ENCODE measurements around the gene ADAMTSL3.
"Not testable (repeated sequence)": the region's sequence is repeated elsewhere in the genome, so short reads cannot be mapped to it uniquely, and the experiment has no call there.

The ADAMTSL3 gene

DNA sequence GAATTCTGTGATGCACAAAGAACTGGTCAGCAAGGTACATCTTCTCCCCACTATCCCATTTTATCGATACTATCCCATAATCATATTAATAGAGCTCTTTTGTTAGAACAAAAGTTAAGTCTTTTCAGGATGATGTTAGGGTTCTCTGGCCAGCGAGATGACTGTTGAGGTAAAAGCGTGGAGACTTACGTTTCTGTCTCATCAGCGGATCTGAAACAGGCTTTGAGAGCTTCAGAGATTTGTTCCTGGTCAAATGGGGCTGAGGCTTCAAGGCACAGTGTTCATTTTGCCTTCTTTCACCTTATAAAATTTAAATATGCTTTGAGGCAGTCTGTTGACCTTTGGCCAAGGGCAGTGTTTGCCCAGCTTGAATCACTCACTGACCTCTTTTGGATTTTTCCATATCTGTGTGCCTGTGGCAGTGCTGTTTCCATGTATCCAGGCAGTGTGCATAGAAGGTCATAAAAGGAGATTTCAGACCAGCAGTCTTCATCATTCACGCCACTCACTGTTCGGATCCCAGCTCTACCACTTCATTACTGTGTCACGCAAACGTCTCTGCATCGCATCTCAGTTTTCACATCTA lies 3.1 kb downstream of the ADAMTSL3 start:
- DNase-seq, result no peak

DNA sequence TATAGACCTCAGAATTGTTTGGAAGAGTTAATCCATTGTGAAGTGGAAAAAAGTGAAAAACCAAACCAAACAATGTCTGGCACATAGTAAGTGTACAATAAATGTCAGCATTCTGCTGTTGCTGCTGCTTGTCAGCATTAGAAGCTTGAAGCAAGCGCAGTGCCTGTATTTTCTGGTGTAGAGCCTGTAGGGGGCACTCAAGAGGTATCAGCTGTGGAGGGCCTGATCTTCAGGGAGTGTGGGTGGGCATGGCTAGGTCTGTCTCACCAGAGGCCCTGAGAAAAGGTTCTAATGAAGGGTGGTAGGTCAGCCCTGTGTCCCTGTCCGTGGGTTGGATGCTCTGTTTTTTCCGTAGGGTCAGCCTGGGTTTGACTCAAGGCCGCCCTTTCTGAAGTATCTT lies 3.6 kb downstream of the ADAMTSL3 start:
- DNase-seq, result no peak

DNA sequence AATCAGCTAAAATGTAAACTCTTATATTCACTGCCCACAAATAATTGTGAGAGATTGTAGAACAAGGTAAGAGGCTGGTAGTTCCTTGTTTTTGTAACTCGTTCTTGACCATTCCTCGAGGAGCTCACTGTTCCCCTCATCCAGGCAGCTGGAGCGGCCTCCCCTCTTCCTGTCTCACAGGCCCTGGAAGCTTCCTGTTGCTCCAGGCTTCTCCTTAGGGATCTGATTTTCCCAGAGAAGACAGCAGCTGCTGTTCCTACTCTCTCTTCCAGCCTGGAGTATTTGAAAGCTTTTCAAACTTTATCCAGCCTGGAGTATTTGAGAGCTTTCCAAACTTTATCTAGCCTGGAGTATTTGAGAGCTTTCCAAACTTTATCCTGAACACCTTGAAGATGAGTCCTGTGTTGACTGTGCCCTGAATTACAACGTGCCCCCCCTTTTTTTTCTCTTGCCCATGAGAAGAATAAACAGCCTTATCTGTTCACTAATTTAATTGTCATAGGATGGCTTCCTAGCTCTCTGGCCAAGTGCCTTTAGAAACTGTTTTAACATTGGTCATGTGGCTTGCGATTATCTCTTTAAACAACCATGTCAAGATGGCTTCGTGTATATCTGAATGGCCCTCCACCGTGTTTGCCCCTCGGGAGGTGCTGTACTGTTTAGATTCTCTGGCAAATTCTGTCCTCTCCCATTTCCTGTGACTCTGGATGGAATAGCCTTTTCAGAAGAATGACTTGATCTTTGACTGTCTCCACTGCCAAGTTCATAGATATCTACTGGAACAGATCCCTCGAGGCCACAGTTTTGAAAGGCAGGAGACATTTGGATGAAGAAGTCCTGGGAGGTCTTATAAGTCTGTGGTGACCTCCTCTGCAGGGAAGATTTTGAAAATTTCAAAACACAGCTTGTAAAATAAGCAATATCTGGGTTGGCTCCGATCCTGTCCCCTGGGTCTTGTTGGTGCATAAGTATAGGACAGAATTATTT lies 4.8 kb downstream of the ADAMTSL3 start:
- DNase-seq, result no peak

DNA sequence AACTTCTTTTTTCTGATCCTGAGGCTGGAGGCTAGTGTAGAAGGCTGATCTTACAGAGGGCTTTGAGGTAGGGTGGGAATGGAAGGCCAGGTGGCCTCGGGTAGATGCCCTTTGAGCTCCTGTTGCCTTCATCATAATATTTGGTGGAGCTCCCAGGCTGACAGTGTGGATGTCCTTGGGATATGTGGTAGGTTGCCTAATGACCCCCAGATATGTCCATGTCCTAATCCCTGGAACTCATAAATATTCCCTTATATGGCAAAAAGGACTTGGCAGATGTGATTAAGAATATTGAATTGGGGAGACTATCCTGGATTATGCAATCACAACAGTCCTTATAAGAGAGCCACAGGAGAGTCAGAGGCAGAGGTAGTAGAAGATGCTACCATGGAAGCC lies 5.5 kb downstream of the ADAMTSL3 start:
- DNase-seq, result no peak

DNA sequence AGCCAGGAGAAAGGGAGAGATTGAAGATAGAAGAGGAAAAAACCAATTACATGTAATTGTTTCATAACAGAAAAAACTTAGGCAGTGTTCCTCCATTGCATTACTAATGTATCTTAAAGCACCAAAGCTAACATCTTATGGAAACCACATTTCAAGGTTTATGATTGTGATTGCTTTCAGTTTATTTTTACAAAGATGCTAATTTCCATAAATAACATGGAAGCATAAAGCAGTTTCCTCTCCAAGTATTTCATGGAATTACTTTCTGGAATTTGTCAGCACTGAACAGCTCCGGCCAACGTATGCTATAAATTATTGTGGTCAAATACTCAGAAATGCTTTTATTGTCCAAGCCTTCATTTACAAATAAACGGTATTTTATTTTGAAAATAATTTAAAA lies 11.6 kb downstream of the ADAMTSL3 start:
- DNase-seq, result no peak

DNA sequence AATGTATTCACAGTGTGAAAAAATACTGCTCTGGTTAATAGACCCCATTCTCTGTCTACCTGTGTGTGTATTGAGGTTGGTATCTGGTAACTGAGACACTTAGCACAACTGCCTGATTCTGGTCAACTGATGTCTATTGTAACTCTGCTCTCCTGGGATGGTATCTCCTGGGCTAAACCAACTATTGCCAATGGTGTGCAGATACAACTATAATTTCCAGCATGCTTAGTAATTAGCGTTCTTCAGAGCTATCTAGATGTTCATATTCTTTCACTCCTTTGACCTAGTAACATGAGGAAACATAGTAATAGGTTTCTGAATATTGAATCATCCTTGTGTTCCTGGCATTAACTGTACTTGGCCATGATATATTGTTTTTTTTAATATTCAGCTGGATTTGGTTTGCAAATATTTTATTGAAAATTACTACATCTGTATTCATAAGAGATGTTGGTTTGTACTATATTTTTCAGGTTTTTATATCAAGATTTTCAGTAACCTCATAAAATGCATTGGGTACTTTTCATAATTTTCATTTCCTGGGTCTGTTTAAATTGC lies 16.8 kb downstream of the ADAMTSL3 start:
- DNase-seq, result no peak

DNA sequence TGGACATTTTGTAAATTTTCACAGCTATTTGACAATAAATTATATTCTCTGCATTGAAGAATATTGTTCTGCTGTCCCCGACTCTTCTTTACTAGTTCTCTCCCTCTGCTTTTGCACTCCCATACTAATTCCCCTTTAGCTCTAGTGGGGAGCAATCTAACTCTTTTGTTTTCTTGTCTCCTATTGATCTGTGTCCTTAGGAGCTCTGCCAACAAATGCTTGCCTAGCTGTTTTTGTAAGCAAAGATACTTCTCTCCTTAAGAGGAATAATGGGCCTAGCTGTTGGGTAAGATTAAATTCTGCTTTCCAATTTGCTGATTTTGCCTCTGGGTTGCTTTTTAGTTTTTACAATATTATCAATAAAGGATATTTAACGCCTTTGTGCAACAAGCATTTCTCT lies 17.7 kb downstream of the ADAMTSL3 start:
- no peak for DNase-seq

DNA sequence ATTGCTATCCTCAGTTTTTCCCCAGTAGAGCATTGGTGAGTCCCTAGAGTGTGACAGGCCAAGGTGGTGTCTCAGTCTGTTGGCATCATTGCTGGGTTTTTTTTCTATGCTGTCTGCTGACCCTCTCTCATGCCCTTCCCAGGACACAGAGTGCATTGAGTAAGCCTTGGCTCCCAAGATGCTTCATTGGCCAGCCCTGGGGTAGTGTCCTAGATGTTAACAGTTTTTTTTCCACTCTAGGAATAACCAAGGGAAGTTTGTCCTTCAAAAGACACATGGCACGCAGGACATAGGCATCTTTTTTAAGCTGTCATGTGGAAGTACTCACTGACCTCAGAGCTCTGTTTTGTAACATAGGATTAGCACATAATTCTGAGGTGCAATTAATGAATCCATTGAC lies 19.5 kb downstream of the ADAMTSL3 start:
- DNase-seq, result no peak

DNA sequence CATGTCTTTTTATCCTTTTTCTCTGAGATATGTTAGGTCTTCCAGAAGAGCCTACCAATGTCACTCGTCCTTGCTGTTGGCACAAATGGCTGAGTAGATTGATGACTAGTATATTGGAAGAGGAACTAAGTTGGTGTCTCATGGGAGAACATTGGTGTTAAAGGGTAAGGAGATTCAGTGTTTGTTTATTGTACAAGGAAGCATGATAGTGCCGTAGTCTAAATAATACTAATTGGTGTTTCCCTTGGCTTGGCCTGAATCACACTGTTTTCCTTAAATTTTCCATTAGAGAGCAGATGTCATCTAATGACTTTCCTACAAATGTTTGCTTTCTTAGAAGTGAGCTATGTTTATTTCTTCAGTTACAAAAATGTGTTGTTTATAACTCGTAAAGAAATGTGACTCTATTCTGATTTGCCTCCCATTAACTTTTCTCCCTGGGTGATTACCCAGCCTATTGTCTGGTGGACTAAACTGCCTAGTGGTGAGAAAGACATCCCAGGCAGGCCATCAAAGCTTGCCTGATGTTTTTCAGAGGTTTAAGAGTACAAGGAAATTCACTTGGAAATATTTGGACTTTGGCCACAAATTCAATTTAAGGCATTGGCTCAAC lies 28.7 kb downstream of the ADAMTSL3 start:
- DNase-seq, result no peak

DNA sequence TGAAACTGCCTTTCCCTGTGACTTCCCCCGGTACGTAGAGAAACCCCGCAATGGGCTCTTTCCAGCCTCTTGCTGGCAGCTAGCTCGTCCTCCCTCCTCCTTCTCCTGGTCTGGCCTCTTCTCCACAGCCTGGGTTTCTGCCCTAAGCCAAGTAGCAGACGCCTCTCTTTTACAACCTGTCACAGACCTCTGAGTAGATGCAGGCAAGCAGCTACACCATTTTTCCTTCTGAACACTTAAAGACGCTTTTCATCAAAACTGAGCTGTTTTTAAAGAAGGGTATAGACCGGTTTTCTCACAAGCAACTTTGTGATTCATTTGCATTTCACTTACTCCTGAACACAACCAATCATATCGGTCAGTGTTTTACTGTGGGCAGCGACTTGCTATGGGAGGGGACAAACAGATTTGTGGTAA lies 32.0 kb downstream of the ADAMTSL3 start:
- DNase-seq, result no peak

DNA sequence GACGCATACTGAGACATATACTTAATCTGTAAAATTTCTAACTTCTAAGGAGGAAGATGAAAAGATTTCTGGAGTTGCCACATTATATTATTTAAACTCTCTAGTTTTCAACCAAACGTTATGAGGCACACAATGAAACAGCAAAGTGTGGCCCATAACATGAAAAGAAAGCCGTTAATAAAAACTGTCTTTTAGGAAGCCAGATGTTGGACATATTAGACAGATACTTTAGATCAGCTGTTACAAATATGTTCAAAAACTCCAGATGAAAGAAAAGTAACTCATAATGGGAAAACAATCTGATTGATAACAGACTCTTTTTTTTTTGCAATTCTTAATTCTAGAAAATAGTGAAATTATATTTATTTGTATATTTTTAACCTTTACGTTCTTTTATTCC lies 34.3 kb downstream of the ADAMTSL3 start:
- DNase-seq, result no peak

DNA sequence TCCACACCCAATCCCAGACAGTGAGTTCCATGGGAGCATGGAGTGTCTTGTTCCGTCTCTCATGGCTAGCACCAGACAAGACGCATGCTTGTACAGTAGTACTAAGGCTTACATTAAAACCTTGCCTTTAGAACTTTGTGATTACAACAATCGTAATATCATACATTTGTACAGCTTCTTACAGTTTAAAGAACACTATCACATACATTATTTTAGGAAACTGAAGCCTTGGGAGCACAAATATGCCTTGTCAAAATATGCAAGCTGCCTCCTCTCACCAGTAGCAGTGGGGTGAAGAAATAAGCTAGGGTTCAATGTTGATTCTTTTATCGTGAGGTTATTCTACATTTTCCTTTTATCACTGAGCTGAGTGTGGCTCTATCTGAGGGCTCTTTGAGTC lies 36.8 kb downstream of the ADAMTSL3 start:
- no peak for DNase-seq

DNA sequence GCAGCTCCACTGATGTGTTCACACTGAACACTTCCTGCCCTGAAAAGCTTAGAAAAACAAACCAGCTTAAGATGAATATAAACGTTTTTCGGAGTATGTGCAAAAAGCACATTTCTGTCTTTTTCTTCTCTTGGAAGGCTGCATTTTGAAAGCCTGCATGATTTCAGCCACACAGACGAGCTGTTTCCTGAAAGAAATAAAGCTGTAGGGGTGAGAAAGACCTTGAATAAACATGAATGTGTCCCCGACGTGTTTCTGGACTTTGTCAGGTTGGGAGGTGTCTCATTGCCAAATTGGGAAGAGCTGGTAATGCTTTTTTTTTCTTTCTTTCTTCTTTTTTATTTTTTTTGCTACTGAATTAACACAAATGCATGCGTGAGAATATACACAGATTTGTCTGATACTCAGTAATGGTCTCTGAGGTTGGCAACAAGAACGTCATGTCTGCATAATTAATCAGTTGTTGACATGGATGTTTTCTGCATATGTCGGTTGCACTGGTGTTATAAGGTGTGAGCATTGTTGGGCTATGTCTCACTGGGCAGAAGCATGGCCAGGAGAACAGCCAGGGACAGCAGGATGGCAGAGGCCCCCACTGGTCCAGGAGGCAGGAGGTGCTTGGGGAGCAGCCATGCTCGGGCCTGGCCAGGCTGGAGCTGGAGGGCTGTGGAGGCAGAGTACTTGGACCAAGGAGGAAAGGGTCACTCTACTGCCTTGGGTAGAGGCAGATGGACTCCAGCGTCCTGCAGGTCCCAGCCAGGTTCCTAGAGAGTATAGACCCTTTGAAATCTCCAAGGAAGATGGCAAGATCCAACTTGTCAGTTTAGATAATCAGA lies 39.0 kb downstream of the ADAMTSL3 start:
- DNase-seq, result no peak

DNA sequence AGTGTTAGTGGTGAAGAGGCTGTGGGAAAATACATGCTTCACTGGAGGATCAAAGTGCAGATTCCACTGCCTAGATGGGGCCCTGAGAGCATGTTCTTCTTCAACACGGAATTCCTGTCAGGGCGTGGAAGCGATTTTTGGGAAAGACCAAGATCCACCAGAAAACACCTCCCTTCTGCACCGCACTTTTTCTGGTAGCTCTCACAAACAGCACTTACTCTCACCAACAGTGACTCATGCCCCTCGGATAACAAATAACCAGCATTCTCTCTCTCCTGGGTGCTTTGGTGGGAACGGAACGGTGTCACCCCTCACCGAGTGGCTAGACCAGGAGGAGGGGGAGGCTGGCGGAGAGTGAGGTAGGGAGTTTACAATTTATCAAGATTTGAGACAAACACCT lies 40.1 kb downstream of the ADAMTSL3 start:
- DNase-seq, result no peak

DNA sequence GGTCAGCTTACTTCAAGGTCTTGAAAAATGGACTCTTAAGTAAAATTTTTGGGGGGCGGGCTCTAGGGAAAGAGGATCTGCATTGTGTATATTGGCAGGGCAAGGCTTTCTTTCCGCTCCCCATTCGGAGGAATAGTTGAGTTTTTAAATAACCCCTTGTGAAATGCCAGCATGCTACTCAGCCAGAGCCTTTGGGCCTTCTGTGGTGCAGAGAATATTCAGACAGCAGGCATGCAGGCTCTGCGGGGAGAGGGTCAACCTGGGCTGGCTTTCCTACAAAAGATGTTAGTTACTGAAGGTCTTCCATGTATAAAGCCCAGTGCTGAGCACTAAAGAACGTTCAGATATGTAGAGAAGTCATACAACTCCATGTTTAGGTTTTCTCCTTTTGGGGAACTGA lies 40.6 kb downstream of the ADAMTSL3 start:
- DNase-seq, result no peak

DNA sequence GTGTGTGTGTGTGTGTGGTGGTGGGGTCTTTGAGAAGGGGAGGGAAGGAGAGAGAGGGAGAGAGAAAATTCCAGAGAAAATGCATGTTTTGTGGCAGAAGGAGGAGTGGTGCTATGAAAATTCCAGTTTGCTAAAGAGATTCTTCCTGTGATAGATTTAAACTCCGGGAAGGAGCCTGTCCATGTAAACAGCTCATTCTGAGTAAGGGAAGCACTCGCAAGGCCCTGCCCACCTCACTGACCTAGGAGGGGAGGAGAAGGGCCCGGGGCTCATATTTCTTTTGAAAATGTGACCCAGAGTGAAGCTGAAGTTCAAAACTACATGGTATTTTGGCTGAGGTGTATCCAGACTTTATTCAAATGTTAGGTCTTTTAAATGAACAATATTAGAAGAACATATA lies 41.3 kb downstream of the ADAMTSL3 start:
- DNase-seq, result no peak

DNA sequence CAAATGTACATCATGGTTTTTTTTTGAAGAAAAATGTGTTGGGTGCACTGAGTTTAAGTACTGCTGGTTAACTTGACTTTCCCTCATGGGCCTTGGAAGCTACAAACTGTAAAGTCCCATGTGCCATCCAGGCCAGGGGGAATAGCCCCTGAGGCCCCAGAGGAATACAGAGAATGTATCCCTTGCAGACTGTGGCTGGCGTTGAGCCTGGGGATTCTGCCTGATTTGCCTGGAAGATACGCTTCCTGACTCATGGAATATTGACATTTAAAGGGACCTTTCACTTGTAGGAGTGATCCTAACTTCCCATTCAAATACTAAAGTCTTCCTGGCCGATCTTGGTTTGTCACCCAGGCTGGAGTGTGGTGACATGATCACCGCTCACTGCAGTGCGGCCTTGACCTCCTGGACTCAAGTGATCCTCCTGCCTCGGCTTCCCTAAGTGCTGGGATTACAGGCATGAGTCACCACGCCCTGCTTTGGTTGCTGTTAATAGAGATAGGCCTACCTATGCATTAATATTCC lies 42.0 kb downstream of the ADAMTSL3 start:
- DNase-seq, result no peak

DNA sequence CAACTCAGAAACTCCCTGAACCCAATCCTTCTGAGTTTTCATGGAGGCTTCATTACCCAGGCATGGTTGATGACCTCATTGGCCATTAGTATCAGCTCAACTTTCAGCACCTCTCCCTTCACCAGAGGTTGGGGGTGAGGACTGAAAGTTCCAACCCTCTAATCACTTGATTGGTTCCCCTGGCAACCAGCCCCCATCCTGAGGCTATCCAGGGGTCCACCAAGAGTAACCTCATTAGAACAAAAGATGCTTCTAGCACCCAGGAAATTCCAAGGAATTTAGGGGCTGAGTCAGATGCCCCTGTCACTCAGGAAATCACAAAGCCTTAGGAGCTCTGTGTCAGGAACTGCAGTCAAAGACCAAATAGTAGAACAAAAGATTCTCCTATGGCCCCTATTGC lies 43.8 kb downstream of the ADAMTSL3 start:
- no peak for DNase-seq

DNA sequence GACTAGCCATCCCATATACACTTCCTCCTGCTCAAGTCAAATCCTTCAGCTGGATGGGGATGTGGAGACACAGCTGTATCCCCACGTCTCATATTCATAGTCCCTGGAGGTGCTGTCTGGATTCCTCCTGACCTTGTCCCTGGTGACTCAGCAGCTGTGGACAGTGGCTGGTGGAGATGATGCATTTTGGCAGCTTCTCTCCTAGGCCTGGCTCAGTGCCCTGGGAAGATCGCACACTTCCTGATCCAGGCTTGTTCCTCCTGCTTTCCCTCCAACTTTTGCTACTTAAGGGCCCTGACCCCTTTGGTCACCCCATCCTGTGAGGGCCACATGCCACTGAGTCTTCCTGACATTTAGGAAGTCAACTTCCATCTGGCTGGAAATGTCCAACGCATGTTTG lies 44.4 kb downstream of the ADAMTSL3 start:
- no peak for DNase-seq

DNA sequence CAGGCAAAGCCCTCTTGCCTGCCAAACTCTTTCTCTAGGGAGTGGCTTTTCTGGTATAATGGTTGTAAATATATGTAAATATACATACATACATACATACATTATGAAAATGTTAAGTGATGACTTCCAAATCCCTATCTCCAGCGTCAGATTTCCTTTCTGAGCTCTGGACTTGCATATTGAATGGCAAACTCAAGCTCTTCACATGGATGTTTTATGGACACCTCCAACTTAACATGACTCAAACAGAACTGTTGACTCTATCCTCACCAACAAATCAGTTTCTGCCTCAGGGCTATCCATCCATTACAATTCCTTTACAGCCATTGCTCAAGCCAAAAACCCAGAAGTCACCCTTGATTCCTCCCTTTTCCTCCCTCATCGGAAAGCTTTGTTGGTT lies 45.1 kb downstream of the ADAMTSL3 start:
- DNase-seq, result no peak

DNA sequence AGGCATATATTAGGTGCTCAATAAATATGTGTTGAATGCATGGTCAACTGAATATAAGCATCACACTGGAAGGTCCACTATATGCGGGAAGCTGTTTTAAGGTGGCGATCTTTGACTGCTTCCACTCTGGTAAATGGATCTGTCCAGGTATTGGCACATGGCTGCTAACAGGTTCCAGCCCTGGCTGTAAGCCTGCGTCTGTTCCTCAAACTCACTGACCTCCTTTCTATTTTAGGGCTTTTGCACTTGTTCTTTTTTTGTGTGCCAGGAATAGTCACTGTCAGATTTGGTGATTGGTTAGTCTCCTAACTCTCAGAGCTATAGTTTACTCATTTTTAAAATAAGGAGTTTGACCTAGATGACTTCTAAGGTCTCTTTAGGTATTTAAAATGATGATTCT lies 46.2 kb downstream of the ADAMTSL3 start:
- no peak for DNase-seq

DNA sequence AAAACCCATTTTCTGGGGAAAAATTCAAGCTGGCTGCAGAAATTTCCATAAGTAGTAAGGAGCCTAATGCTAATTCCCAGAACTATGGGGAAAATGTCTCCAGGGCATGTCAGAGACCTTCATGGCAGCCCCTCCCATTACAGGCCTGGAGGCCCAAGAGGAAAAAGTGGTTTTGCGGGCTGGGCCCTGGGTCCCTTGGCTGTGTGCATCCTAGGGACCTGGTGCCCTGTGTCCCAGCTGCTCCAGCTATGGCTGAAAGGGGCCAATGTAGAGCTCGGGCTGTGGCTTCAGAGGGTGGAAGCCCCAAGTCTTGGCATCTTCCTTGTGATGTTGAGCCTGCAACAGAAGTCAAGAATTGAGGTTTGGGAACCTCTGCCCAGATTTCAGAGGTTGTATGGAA lies 48.4 kb downstream of the ADAMTSL3 start:
- DNase-seq, result not testable (repeated sequence)

DNA sequence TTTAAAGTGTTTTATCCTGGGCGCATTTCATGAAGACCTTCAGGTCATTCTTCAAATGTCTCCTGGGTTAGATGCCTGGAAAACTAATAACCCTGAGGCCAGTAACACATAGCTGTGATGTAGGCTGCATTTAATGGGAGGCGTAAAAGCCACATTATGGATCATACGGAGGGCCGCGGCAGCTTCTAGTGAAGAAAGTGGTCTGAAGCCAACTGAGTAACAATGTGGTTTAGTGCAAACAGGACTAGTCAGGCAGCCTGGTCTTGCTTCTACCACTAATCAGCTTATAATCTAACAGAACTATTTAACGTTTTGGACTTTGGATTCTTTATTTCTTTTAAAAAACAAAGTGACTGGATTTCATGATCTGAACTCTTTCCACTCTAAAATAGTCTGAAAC lies 54.4 kb downstream of the ADAMTSL3 start:
- DNase-seq, result no peak

Data from GOT3 (cell line).